ENCODE data around the gene SOCS1.

- TF ChIP-seq POLR2A (IDR thresholded peaks at IDR 0.05) (no peak), CTCF (IDR thresholded peaks at IDR 0.05) (no peak)
Measured at GRCh38 chr16:11224096-11224893, 31.7 kb downstream of the SOCS1 start.

Measured in right lobe of liver (tissue), 4 donors.